Activated naive CD8-positive, alpha-beta T cell treated with anti-CD3 and anti-CD28 coated beads, Interleukin-2, amount 50 U/mL, for 16 hours (primary cell): ENCODE measurements around the gene IGF1.

Experiments
- DNase-seq: peaks from one replicate; pipeline ENCODE4 v3.0.0-alpha.2; 2020; ENCODE audit warnings: low read depth, low spot score

IGF1 gene

DNA sequence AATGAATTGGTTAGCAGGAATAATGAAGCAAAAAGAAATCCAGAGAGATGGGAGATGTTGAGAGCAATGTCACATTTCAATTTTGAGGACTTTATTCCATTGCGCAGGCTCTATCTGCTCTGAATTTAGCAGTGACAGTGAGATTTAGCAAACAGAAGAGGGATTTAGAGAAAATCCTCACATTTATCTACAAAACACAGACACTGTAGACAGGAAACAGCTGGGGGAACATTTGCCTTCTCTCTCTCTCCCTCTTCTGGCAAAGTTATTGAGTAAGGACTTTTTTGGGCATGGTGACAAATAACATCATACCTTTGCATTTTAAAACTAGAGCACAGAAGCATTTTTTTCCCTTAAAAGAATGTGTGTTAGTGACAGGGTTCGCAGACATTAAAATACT is at the start of gene IGF1:
TSS of gene IGF1 (minus strand) at position 158 of the 400 bp plus-strand sequence. CDS start 182 bp downstream, outside the sequence.
- no peak for DNase-seq

DNA sequence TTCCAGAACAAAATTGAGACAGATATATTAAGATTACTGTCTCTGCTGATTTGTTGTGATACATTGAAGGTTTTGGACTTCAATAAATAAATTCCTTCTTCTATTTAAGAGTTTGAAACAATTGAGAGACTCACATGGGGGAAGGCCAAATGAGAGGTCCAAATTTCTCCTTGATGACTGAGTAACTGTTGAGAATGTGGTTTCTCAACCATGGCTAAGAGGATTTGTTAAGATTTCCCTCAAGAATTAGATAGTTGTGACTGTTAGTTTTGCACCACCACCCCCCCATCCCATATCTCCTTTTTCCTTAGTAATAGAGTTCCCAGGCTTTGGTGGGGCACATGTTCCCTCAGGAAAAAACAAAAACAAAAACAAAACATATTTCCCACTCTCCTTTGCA is 47.7 kb upstream of the IGF1 start:
- DNase-seq: no peak

DNA sequence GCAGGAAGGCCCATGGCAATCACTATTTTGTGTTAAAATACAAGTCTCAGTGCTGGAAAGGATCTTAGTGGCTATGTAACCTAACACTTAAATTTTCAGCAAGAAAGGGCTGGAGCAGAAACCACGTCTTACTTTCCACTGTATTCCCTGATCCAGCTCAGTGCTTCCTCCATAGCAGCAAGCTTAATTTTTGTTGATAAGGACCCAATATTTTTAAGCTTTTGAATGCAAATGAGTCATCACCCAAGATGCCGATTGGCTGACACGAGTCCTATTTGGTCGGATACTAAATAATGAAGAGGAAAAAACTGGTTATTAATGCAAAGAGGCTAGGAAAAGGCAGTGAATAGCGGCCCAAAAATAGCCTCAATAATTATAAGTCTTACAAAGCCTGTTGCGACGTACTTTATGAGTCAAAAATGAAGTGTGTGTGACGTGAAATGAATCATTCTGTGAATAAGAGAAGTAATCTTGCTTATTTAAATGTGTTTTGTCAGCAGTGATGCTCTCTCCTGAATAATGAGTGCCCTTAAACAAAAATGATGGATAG is 46.9 kb upstream of the IGF1 start:
- DNase-seq: no peak

DNA sequence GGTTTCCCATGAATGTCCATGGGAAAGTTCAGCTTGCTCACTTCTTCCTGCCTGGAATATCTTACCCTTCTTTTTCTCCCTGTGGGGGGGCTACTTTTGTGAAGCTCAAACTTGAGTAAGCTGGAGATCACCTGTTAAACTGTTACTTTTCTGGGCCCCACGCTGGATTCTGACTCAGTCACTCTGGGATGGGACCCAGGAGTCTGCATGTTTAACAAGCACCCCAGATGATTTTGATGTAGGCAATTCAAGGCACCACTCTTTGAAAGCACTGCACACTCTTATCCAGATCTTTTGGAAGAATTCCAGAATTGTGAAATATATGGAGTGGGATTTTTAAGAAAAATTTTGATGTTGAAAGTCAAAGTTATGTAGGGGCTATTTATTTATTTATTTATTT is 46.3 kb upstream of the IGF1 start:
- no peak for DNase-seq

DNA sequence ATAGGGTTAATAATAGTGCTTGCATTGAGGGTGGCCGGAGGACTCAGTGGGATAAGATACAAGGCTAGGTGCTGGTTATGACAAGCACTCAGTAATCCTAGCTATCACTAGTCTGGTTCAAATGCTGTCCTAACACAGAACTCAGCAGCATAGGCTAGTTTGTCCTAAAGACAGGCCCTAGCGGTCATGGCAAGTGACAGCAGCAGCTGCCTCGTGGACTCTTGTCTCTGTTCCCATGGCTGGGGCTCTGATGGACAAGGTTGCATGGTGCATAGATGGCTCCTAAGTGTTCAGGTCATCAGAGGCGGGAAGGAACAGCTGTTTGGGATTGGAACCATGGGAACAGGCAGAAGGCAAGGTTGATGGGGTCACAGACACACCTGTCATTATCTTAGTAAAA is 42.4 kb upstream of the IGF1 start:
- DNase-seq: no peak

DNA sequence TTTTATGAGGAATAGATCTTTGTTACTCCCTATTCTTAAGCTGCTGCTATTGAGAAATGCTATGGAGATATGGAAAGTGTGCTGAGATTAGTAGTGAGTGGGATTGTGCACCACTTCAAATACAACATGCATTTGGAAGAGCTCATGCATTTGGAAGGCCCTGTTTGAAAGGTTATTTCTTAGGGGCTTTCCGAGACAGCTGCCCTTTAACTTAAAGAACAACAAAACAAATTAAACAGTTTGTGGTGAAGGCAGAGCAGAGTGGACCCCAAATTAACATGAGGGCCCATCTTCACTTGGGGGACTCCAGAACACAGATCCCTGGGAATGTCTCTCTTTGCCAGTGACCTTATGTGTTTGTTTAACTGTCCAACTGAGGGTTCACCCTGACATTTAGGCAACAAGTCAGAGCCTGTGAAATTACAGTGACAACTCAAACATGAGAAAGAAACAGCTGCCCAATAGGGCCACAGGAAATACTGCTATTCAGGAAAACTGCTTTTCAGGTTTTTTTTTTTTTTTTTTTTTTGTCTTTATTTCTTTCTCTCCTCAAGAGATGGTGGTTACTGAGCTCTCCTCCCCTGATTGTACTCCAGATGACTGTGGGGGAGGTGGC is 41.4 kb upstream of the IGF1 start:
- no peak for DNase-seq

DNA sequence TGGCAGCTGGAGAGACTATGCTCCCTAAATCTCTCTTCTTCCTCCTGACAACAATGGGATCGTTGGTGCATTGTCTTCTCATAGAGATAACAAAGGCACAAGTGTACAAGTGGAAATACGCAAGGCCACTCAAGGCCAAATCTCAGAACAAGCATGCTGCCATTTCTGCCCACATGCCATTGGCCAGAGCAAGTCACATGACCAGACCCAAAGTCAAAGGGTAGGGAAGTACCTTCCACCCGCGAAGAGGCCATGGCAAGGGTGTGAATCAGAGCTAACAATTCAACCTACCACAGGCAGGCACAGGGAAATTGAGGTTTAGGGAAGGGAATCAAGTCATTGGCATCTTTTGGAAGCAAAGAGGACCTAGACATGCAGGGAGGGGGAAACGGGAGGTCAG is 38.5 kb upstream of the IGF1 start:
- DNase-seq: no peak

DNA sequence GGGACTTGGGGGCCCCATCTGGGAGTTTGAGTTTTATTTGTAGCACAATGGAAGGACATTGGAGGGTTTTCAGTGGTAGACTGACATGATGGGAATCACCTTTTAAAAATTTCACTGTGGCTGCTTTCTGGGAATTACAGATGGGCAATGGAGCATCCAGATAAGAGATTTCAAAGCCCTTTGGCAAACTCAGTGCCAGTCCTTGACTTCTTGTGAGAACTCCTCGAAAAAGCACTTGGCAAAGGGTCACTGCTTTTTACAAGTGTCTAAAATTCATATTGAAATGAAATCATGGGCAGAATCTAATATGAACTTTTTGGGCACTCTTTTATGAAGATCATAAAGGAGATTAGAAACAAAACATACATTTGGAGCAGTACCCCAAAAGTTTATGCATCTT is 34.3 kb upstream of the IGF1 start:
- no peak for DNase-seq

DNA sequence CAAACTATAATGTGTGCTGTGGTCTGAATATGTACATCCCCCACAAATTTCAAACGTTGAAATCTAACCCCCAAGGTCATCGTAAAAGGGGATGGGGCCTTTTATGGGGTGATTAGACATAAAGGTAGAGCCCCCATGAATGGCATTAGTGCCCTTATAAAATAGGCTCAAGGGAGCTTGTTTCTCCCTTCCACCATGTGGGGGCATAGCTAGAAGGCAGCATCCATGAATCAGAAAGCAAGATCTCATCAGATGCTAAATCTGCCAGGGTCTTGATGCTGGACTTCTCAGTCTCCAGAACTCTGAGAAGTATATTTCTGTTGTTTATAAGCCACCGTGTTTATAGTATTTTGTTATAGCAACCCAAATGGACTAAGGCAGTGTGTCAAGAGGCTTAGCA is 33.4 kb upstream of the IGF1 start:
- DNase-seq: no peak

DNA sequence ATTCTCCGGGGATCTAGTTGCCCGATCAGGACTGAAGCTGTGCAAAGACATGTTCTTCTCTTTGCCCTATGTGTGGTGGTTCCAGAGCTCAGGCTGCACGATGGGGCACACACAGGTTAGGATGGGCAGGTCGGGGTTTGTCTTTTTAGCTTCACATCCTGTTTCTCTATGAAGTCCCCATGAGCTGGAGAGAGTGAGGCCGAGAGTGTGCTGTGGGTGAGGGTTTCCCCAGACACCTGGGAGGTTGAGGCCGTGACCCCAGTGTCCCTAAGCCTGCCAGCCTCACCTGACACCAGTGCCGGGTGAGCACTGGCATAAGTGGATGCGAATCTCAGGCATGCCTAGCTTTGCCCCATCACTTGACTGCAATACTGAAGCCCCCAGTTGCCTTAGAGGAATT is 32.9 kb upstream of the IGF1 start:
- DNase-seq: no peak

DNA sequence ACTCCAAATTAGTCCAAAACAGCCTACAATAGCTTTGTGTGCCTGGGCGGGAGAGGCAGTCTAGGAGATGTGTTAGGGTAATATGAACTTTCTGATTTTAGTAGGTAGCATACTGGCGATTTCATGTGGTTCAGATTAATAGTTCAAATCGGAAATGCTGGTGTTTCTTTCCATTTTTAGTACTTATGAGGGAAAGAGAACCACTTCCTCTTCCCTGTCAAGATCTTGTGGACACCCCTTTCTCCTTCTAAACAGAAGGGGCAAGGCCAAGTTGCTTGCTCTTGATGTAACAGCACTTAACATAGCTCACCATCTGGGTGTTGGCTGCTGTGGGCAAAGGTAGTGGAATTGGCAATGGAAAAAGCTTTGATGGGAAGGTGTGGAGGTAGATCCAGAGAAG is 32.2 kb upstream of the IGF1 start:
- DNase-seq: no peak

DNA sequence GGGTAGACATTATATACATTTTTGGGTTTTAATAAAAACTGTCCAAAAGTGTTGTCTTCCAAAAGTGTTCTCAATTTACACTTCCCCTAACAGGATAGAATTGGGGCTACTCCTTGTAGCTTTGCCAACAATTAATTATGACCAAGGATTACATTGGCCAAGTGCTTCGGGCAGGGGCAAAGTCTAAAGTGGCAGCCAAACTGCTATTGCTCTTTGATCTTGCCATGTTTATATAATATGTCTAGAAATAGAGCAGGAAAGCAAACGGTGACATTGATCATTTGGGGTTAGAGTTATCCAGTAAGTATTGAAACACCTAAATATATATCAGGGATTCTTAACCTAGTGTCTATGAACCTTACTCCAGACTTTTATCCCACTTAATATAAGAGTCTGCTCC is 31.2 kb upstream of the IGF1 start:
- no peak for DNase-seq

DNA sequence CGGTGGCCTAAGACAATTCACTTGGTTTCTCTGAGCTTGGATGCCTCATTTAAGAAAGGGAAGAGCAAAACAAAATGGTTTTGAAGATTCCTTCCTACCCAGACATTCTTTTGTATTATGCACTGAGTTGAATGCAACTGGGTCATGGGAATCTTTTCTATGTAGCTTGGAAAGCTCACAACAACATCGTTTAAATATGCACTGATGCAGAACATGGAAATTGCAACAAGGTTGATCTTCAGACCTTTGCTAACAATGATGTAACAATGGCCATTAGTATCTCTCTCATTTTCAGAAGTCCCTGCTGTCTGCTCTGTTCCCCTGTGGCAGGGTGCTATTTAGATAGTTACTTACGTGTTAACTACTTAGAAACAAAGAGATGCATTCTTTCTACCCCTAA is 30.1 kb upstream of the IGF1 start:
- DNase-seq: no peak

DNA sequence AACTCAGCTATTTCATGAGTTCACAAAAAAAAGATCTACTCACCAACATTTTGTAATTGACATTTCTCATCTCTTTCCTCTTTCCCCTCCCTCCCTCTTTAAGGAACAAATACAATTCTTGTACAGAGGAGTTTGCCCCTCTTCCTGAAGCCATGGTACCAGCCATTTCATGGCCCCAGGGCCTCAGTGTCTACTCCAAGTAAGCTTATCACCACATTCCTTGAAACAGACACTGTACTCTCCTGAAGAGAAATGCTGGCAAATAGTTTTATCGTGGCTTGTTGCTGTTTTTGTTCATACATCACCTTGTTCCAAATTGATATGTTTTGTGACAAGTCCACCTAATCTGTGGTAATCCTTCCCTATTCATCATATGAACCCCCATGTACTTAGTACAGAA is 29.7 kb upstream of the IGF1 start:
- no peak for DNase-seq

DNA sequence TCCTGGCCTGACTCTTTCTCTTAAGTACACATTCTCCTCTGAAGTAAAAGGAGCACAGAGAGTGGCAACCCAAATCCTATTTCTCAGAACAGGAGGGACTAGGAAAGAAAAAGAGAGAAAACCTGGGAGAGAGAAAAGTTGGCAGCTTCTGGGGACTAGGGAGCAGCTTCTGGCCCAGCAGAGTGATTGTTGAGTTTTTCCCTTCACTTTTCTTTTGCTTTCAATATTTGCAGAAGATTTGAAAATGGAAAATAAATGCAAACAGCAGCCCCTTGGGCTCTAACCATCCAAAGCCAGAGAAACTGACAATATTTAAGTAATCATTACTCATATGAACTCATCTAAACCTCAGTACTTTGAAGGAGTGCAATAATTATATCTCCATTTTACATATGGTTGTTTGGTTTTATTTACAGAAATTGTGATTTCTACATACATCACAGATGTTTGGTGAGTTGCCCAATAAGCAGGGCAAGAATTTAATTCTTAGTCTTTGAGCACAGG is 28.8 kb upstream of the IGF1 start:
- DNase-seq: no peak

DNA sequence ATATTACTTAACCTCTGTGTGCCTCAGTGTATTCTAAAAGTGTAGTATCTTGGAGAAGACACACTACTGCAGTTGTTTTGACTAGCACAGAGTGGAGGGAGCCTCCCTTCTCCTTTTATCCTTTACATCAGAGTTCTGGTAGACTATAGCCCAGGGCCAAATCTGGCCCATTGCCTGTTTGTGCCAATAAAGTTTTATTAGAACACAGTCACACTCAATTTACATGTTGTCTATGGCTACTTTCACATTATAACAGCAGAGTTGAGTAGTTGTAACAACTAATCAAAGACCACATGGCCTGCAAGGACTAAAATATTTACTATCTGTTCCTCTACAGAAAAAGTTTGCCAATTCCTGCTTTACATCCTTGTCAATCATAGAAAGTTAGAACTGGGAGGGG is 27.7 kb upstream of the IGF1 start:
- no peak for DNase-seq

DNA sequence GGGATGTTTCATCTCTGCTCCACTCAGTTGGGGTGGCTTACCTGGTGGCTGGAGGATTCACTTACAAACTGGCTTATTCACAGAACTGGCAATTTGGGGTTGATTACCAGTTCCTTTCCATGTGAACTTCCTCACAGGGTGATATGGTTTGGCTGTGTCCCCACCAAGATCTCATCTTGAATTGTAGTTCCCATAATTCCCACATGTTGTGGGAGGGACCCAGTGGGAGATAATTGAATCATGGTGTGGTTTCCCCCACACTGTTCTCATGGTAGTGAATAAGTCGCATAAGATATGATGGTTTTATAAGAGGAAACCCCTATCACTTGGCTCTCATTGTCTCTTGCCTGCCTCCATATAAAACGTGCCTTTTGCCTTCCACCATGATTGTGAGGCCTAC is 26.9 kb upstream of the IGF1 start:
- DNase-seq: no peak

DNA sequence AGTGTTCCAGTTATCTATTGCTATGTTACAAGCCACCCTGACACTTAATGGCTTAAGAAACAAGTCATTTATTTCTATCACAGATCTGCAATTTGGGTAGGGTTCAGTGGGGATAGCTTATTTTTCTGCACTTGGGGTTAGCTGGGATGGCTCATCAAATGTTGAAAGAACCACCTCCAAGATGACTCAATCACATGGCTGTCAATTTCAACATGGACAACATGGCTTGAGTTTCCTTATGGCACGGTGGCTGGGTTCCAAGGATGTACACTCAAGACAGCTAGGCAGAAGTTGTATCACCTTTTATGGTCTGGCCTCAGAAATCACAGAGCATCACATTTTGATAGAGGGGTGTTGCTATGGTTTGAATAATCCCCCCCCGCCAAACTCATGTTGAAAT is 24.5 kb upstream of the IGF1 start:
- DNase-seq: no peak

DNA sequence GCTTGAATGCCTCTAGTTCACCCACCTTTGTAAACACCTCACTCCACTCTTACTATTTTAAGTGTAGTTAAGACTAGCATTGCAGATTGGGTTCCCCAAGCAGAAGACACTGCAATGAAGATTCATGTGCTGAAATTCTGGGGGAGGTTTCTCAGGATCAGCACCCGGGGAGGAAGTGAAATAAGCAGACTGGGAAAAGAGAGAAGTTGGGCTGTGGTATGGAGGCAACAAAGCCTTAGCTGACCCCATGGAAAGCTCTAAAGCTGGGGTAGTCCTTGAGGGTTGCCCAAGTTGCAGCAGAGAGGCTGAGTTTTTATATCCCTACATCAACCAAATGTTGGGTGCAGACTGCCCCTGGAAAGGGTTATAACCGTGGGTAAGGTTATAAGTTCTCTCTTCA is 23.9 kb upstream of the IGF1 start:
- DNase-seq: no peak

DNA sequence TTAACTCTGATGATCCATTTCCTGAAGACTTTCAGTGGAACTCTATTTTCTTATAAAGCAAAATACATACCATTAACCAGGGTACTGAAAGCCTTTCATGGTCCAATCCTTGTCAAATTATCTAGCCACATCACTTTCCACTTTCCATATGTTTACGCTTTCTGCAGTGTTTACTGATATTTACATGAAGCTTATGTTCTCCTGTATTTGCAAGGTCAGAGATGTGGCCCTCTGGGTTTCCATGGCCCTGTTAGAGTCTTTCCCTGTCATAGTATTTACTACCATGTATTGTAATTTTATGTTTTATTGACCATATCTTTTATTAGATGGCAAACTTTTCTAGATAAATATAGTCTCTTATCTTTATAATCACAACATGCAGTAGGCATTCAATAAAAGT is 23.5 kb upstream of the IGF1 start:
- no peak for DNase-seq

DNA sequence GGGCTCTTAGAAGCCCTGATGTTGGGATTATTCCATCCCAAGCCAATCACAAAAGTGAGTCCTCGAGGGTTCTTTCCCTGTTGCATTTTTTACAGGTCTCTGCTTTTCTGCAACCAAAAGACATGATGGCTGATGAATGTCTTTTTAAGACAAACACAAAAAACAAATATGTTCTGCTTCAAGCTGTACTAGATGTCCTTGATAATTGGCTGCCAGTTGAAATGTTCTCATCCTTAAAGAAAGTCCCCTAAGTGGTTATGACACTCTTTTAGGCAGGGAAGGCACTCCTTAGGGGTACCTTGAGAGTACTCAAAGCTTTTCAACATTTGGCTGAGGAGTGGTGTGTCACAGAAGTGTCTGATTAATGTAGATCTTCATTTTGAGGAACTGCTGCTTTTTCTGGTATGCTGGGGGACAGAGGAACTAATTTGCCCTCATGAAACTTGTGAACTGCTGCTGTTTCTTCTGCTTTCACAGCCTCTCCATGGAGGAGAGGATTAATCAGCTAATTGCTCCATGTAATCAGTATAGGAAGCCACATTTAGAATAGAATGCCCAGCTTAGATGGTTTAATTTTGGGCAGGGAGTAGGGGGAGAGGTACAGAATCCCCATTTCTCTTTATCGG is 22.8 kb upstream of the IGF1 start:
- no peak for DNase-seq

DNA sequence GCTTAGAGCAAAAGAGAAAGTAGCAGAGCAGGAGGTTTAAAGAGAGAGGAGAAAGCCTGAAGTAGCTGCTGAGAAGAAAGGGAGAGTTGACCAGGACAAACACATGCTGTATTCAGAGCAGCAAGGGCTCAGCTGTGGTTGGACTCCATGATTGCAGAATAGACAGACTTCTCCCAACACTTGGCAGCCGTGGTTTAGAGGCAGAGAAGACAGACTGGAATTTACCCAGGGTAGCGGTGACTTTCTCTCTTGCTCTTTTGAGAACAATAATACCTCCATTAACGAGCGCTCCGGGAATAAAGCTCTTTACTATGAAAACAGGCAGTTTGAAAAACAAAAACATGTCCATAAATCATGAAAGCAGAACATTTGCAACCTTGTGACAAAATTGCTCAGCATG is 21.4 kb upstream of the IGF1 start:
- no peak for DNase-seq

DNA sequence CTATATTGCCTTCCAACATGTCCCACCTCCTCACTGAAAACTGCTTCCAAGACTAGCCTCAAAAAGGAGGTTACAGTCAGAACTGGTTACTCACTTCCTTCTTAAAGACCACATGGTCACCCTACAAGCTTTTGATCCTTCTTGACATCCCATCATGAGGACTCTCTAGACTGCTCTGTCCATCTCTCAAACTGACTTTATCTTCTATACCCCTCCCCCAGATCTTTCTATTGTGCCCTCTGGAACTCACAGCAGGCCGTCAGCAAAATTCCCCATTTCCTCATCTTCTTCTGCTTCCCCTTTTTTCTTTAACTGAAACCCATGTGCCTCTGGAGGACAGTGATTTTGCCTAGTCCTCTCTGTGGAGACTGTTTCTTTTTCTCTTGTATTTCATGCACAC is 18.1 kb upstream of the IGF1 start:
- no peak for DNase-seq

DNA sequence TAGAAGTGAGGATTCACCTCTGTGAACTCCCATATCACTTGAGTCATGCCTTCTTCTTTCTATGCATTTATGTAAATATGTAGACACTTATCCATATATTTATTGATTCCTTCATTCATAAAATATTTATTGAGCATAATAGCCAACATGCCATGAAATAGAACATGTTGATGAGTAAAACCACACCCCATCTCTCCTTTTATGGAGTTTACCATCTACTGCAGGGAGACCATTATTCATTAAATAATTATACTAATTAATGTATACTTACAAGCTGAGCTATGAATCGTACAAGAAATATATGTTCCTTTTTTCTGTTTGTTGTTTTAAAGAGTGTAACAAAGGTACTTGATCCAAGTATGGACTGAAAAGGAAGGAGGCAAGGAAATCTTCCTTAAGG is 17.4 kb upstream of the IGF1 start:
- no peak for DNase-seq
